HL-60/S4 treated with phorbol 12-myristate 13-acetate at 8.2 ng/mL for 4 days and 3 days (cell line): ENCODE data around the gene GRID1.

Experiments
- in situ Hi-C: fragments of 300-500 bp; cut with MboI; formaldehyde crosslinking; loops from 2 replicates; pipeline ENCODE4 v1.15.0; 2022; ENCODE audit warnings: low sequenced_read_pairs

GRID1 gene

GRCh38 chr10:86357676-86358075, 8.9 kb downstream of the GRID1 start:
- in situ Hi-C loops = loop anchor here (25.0 kb wide), 1 partner anchor 170 kb away; no protein-coding TSS in a partner anchor

GRCh38 chr10:86357041-86357440, 9.6 kb downstream of the GRID1 start:
- in situ Hi-C loops = loop anchor here (25.0 kb wide), 1 partner anchor 170 kb away; no protein-coding TSS in a partner anchor

GRCh38 chr10:86356296-86356695, 10.3 kb downstream of the GRID1 start:
- in situ Hi-C loops = loop anchor here (25.0 kb wide), 1 partner anchor 169 kb away; no protein-coding TSS in a partner anchor

GRCh38 chr10:86355571-86356038, 11.0 kb downstream of the GRID1 start:
- in situ Hi-C loops = loop anchor here (25.0 kb wide), 1 partner anchor 168 kb away; no protein-coding TSS in a partner anchor

GRCh38 chr10:86354761-86355540, 11.6 kb downstream of the GRID1 start:
- in situ Hi-C loops = loop anchor here (25.0 kb wide), 1 partner anchor 168 kb away; no protein-coding TSS in a partner anchor

- in situ Hi-C loops = loop anchor here (25.0 kb wide), 1 partner anchor 166 kb away; no protein-coding TSS in a partner anchor
These were observed 12.8 kb downstream of the GRID1 start for GRCh38 chr10:86353506-86354485.

- in situ Hi-C loops = loop anchor here (25.0 kb wide), 1 partner anchor 164 kb away; no protein-coding TSS in a partner anchor
These were observed 15.7 kb downstream of the GRID1 start for GRCh38 chr10:86350897-86351296.

GRCh38 chr10:86349940-86350630, 16.5 kb downstream of the GRID1 start:
- in situ Hi-C loops = loop anchor here (25.0 kb wide), 1 partner anchor 163 kb away; no protein-coding TSS in a partner anchor

GRCh38 chr10:86349474-86349873, 17.1 kb downstream of the GRID1 start:
- in situ Hi-C loops = no loop called here

GRCh38 chr10:86348321-86349210, 18.0 kb downstream of the GRID1 start:
- in situ Hi-C loops = no loop called here

- in situ Hi-C loops = no loop called here
These were observed 18.7 kb downstream of the GRID1 start for GRCh38 chr10:86347856-86348255.

- in situ Hi-C loops = no loop called here
These were observed 19.6 kb downstream of the GRID1 start for GRCh38 chr10:86346799-86347665.

- in situ Hi-C loops = no loop called here
These were observed 20.5 kb downstream of the GRID1 start for GRCh38 chr10:86345859-86346798.

- in situ Hi-C loops = no loop called here
These were observed 21.2 kb downstream of the GRID1 start for GRCh38 chr10:86345296-86345858.

GRCh38 chr10:86344714-86345161, 21.9 kb downstream of the GRID1 start:
- in situ Hi-C loops = no loop called here

- in situ Hi-C loops = no loop called here
These were observed 22.3 kb downstream of the GRID1 start for GRCh38 chr10:86344281-86344680.

- in situ Hi-C loops = no loop called here
These were observed 22.8 kb downstream of the GRID1 start for GRCh38 chr10:86343761-86344160.
